Stimulated activated naive CD8-positive, alpha-beta T cell treated with anti-CD3 and anti-CD28 coated beads, Interleukin-15, Interleukin-2, amounts not matched to agents 100 U/mL and 50 U/mL, for 24 hours (primary cell): ENCODE measurements around the gene MAPRE3.

Experiments used
- ATAC-seq: fragments of 150-1000 bp; cut with Tn5 transposase; one replicate; pipeline ENCODE4 v1.10.0; 2021
- DNase-seq: peaks from one replicate; pipeline ENCODE4 v3.0.0; 2021

MAPRE3 gene

GRCh38 chr2:26985807-26986206 is 15.4 kb downstream of the MAPRE3 start:
- ATAC-seq, result no peak
- DNase-seq, result no peak

- ATAC-seq, result no peak
- no peak for DNase-seq
These were observed 16.1 kb downstream of the MAPRE3 start for GRCh38 chr2:26986576-26986975.

- DNase-seq (no peak), ATAC-seq (no peak)
These were observed 17.8 kb downstream of the MAPRE3 start for GRCh38 chr2:26988058-26988860.

- no peak for ATAC-seq
- no peak for DNase-seq
These were observed 18.7 kb downstream of the MAPRE3 start for GRCh38 chr2:26989156-26989555.

GRCh38 chr2:26991717-26992116 is 21.3 kb downstream of the MAPRE3 start:
- DNase-seq, result no peak
- no peak for ATAC-seq

- no peak for DNase-seq
- ATAC-seq, result no peak
These were observed 23.3 kb downstream of the MAPRE3 start for GRCh38 chr2:26993768-26994167.

- DNase-seq, result no peak
- no peak for ATAC-seq
These were observed 24.5 kb downstream of the MAPRE3 start for GRCh38 chr2:26994983-26995382.

- DNase-seq (no peak), ATAC-seq (no peak)
These were observed 27.0 kb downstream of the MAPRE3 start for GRCh38 chr2:26997394-26997793.

- ATAC-seq (no peak), DNase-seq (no peak)
These were observed 27.9 kb downstream of the MAPRE3 start for GRCh38 chr2:26998323-26998722.

GRCh38 chr2:27000228-27000627 is 29.8 kb downstream of the MAPRE3 start:
- no peak for DNase-seq
- no peak for ATAC-seq

- DNase-seq, result no peak
- no peak for ATAC-seq
These were observed 30.6 kb downstream of the MAPRE3 start for GRCh38 chr2:27000995-27001394.

- no peak for ATAC-seq
- DNase-seq, result no peak
These were observed 31.5 kb downstream of the MAPRE3 start for GRCh38 chr2:27001950-27002349.

- ATAC-seq (no peak), DNase-seq (no peak)
These were observed 32.6 kb downstream of the MAPRE3 start for GRCh38 chr2:27003007-27003406.

- ATAC-seq (no peak), DNase-seq (no peak)
These were observed 33.4 kb downstream of the MAPRE3 start for GRCh38 chr2:27003857-27004256.

GRCh38 chr2:27006602-27007415 is 36.4 kb downstream of the MAPRE3 start:
- DNase-seq (no peak), ATAC-seq (no peak)

GRCh38 chr2:27007416-27008374 is 37.3 kb downstream of the MAPRE3 start:
- DNase-seq (no peak), ATAC-seq (no peak)

GRCh38 chr2:27008678-27009077 is 38.2 kb downstream of the MAPRE3 start:
- ATAC-seq (no peak), DNase-seq (no peak)

GRCh38 chr2:27009083-27009482 is 38.6 kb downstream of the MAPRE3 start:
- DNase-seq (no peak), ATAC-seq (no peak)

GRCh38 chr2:27009716-27010115 is 39.3 kb downstream of the MAPRE3 start:
- no peak for DNase-seq

GRCh38 chr2:27010139-27010538 is 39.7 kb downstream of the MAPRE3 start:
- ATAC-seq, result no peak
- no peak for DNase-seq

More at GRCh38 chr2:27009716-27010115, 39.3 kb downstream of the MAPRE3 start:
- ATAC-seq, result no peak

- ATAC-seq, result no peak
- DNase-seq, result no peak
These were observed 43.3 kb downstream of the MAPRE3 start for GRCh38 chr2:27013738-27014137.

- ATAC-seq, result no peak
- no peak for DNase-seq
These were observed 44.5 kb downstream of the MAPRE3 start for GRCh38 chr2:27014771-27015433.
